Fibroblast of peridontal ligament (primary cell): Measurements from ENCODE around the gene TRMT6.

Experiments used
- DNase-seq: peaks from one replicate; pipeline ENCODE4 v3.0.0-alpha.2; 2010; ENCODE audit errors: extremely low read depth

The TRMT6 gene

DNA sequence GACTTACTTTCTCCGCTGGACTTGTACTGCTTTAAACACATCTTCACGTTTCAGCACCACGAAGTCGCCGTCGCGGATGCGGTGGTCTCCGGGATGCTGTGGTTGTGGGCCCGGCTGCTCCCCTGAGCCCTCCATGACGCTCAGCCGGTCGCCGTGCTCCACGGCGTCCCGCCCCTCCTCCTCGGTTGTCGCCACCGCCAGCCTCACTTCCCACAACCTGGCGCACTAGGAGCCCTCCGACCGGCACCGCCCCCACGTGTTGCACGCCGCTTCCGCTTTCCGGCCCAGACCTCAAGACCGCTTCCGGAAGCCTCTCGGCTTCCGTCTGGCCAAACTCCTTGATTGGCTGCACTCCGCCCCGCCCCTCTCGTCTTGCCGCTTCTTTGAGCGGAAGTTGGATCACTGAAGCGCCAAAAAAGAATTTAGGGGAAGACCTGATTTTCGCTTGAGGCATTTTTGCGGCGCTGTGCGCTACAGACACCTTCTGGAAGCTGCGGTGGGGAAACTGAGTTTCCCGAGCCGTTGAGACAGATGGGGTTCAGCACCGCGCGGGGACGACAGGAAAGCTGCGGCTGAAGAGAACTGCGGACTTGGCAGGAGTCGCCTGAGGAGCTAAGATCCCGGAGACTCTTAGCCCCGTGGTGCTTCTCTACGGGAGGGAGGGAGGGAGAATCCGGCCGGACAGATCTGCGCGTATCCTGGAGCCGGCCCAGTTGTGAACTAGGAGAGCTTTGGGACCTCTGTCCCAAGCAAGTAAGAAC lies at the start of gene TRMT6, which contains the start of gene MCM8:
TSS of gene TRMT6 (minus strand) at position 263 of the 761 bp plus-strand sequence. CDS start at position 135, 128 bp downstream.
TSS of gene MCM8 (plus strand) at position 382 of the 761 bp plus-strand sequence. CDS start 1,364 bp downstream, outside the sequence.
- DNase-seq = peak; percentile 92

DNA sequence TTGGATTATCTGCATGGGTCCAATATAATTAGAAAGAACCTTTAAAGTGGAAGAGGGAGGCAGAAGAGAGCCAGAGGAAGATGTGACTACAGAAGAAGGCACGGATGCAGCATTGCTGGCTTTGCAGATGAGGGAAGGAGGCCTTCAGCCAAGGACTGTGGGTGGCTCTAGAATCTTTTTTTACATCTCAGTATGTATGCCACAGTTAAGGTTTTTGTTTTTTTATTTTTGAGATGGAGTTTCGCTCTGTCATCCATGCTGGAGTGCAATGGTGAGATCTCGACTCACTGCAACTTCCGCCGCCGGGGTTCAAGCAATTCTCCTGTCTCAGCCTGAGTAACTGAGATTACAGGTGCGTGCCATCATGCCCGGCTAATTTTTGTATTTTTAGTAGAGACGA lies 49.5 kb upstream of the TRMT6 start:
- DNase-seq = no peak

DNA sequence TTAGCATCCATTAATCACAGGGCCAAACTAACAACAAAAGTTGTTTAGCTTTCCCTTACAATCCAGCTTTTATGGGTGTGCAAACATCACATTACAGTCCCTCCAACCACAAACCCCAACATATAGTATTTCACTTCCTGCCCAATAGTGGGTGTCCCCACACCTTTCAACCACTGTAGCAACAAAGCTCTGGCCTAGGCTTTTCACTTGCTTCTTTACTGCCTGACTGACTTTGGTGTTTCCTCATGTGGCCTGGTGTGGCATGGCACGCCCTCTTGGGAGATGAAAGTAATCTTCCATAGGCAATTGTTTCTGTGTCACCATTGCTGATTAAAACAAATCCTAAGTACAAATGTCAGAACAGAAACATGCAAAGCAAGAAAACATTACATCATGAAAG lies 46.4 kb upstream of the TRMT6 start:
- no peak for DNase-seq

DNA sequence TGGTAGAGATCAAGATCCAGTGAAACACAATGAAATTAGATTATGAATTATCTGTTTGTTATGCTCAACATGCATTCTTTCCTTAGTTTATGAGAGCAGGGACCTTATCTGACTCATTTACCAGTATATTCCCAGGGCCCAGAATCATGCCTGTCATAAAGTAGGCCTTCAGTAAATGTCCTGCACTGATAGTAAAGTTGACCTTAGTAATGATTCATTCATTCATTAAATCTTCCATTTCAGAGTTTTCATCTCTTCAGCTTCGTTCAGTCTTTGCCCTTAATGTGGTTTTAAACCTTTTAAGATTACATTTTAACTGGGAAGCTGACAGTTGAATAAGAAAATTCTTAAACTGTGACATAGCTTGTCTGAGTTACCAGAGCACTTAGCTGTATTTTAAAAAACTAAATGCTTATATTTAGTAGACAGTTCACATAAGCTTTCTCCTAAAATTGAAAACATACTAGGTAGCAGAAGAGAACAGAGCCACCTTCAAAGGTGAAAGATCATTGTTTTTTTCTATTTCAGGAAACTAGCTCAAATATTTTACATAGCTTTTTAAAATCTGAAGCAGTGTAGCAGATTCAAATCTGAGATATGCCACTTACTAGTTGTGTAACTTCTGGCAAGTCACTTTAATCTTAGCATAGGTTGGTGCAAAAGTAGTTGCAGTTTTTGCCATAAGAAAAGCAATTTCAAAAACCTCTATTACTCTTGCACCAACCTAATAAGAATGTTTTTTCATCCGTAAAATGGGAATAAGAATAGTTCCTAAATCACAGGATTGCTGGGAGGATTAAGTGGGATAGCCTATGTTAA lies 41.5 kb upstream of the TRMT6 start:
- DNase-seq = no peak

DNA sequence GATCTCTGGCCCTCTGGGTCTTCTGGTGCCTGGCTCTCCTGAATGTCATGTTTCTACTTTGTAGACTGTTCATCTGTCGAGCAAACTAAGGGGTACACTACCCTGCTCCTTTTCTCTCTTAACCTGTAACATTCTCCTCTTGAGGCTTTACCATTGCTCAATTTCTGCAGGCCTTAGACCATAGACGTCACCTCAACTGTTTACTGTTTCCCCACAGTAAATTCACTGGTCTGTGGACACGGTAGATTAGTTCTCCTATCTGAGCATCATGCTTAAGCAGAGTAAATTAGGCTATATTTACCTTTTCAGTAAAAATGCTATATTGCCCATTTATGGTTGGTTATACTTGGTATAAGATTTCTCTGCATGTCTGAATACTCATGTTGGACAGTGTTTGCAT lies 40.6 kb upstream of the TRMT6 start:
- no peak for DNase-seq

DNA sequence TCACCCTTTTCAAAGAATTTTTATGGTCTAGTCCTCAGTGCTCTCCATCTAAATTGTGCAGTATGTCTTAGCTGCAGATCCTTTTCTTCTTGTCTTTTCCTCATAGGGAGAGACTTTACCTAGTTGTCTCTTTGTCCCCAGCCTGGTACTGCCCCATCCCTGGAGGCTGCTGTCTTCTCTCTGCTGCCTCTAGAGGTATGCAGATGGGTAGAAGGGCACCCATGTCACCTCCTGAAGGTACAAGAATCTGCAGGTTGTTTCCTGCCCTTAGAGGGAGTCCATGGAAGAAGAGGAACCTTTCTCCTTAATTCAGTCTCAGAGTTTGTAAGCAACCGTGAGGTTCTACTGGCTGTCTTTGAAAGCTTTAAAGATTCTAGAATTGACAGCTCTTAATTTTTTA lies 39.2 kb upstream of the TRMT6 start:
- DNase-seq = no peak

- DNase-seq = no peak
Measured at GRCh38 chr20:5987383-5987782, 37.0 kb upstream of the TRMT6 start.

- DNase-seq = no peak
Measured at GRCh38 chr20:5980720-5981538, 30.6 kb upstream of the TRMT6 start.

- DNase-seq = no peak
Measured at GRCh38 chr20:5979801-5980200, 29.5 kb upstream of the TRMT6 start.

GRCh38 chr20:5977975-5978374 lies 27.6 kb upstream of the TRMT6 start:
- DNase-seq = no peak

DNA sequence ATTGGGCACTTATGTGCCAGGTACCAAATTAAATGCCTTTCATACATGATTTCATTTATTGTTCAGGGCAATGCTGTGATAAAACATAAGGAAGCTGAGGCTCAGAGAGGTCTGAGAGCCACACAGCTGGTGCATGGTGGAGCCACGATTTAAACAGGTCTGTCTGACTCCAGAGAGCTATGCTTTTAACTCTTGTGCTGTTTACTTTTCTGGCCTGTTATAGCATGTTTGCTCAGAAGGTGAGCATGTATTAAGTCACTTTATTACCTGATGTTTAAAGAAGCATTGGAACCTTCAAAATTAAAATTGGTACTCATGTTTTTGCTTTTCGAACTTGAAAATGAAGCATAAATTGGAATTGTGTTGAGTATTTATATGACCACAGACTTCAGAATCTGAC lies 26.9 kb upstream of the TRMT6 start:
- DNase-seq = no peak

- no peak for DNase-seq
Measured at GRCh38 chr20:5975778-5976177, 25.4 kb upstream of the TRMT6 start.

DNA sequence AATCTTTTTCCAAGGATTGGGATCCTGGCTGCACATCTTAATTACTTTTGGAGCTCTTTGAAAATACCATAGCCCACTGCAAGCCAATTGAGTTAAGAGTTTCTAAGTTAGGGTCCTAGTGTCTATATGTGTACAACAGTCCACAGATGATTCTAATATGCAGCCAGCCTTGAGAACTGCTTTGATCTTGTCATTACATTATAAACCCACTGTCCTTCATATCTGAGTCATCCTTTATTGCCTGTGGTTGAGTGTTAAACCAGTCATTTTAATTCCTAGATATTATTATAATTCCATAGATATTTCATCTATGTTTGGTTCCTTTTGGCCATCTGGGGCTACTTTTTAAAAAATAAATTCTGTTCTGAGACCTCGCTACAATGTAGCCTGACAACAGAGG lies 24.2 kb upstream of the TRMT6 start:
- DNase-seq = no peak

DNA sequence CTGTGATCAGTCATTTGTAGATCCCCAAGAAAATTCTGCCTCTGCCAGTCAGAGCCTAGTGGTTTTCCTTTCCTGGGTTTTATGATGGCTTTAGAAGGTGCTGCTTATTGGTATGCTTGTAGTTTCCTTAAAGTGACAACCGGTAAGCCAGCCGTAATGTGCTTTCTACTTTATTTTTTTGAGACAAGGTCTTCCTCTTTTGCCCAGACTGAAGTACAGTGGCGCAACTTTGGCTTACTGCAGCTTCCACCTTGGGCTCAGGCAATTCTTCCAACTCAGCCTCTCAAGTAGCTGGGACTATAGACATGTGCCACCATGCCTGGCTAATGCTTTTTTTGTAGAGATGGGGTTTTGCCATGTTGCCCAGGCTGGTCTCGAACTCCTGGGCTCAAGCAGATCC lies 23.6 kb upstream of the TRMT6 start:
- DNase-seq = no peak

- DNase-seq = peak; percentile 28
Measured at GRCh38 chr20:5973172-5973571, 22.8 kb upstream of the TRMT6 start.

DNA sequence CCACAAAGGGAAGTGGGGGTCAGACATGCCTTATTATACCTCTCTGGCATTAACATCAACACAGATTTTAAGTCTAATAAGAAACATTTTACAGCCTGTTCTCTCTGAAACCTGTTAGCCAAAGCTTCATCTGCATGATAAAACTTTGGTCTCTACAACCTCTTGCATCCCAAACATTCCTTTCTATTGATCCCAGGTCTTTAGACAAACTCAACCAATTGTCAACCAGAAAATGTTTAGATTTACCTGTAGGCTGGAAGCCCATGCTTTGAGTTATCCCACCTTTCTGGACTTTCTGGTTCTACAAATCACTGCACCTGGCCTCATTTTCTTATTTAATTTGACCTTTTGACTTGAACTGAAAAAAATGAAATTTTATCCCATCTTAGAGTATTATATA lies 20.9 kb upstream of the TRMT6 start:
- no peak for DNase-seq

DNA sequence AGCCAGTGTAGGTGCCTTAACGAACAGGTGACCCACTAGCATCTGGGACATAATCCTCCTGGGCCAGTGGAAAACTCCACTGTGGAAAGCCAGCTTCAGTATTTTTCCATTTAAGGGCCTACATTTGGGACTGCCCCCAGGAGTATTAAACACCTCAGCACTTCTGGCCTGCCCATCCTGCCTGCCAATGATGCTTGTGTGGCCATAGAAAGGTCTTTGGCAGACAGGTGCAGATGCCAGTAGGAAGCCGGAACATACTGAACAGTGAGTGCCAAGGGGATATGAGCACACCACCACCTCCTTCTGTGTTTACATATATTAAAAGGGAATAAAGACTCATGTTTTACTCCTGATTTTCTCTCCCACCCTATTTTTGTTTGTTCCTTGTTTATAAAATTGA lies 20.0 kb upstream of the TRMT6 start:
- no peak for DNase-seq

DNA sequence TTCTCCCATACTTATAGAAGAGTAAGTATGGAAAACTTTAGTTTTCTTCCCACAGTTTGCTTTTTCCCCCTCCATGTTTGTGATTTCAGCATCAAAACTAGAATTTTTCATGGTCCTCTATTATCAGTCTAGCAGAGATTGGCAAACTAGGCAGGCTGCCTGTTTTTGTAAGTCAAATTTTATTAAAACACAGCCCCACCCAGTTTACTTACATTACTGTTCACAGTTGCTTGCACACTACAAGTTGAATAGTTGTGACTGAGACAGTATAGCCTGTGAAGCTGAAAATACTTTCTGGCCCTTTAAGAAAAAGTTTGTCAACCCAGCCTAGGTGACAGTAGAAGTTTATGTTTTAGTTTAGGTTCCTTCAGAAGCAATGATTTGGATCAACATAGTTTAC lies 19.6 kb upstream of the TRMT6 start:
- DNase-seq = no peak

- DNase-seq = no peak
Measured at GRCh38 chr20:5969348-5969935, 19.1 kb upstream of the TRMT6 start.

DNA sequence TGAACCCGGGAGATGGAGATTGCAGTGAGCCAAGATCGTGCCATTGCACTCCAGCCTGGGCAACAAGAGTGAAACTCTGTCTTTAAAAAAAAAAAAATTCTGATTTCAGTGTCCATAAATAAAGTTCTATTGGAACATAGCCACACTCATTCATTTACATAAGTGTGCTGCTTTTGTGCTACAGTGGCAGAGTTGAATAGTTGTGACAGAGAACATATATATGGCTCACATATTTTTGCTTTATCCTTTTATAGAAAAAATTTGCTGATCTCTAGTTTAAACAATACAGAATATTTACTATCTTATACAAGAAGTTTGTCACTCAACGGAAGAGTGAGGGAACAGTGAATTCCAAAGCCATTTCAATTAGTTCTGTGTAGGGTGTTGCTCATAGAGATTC lies 18.1 kb upstream of the TRMT6 start:
- no peak for DNase-seq

DNA sequence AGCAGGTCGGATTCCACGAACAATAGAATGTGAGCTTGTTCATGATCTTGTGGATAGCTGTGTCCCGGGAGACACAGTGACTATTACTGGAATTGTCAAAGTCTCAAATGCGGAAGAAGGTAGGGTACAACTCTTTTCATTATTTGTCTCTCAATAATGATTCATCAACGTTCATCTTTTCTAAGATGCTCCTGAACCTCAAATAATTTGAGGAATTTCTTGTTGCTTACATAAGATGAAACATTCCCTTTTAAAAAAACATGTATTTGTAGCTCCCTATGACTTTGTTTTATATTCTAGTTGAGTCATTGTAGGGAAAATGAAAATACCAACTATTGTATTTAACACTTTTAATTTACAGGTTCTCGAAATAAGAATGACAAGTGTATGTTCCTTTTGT lies 17.1 kb upstream of the TRMT6 start:
- no peak for DNase-seq

GRCh38 chr20:5949943-5950270 lies 426 bp downstream of the TRMT6 start:
- no peak for DNase-seq
